MM.1S (cell line): ENCODE measurements around the gene BDNF.

Experiments used
- DNase-seq: peaks from one replicate; pipeline ENCODE4 v3.0.0-alpha.2; 2015
- H2AFZ ChIP-seq: fragments of 300-600 bp; sonication (generic); 2 replicates; pipeline ENCODE4 v1.6.0; 2016; ENCODE audit warnings: antibody characterized with exemption, low read length
- H3F3A ChIP-seq: fragments of 300-600 bp; sonication (generic); 2 replicates; pipeline ENCODE4 v1.6.1; 2016; ENCODE audit warnings: mild to moderate bottlenecking, antibody characterized with exemption, low read length, moderate library complexity, mixed read lengths; ENCODE audit not compliant: insufficient read depth
- H3K27ac ChIP-seq: fragments of 300-600 bp; sonication (generic); 2 replicates; pipeline ENCODE4 v1.5.1; 2016; ENCODE audit warnings: mild to moderate bottlenecking, low read length
- H3K27me3 ChIP-seq: fragments of 300-600 bp; sonication (generic); replicated peaks from 2 replicates; pipeline ENCODE4 v1.6.0; 2016; ENCODE audit warnings: low read length; ENCODE audit not compliant: insufficient read depth
- H3K36me3 ChIP-seq: fragments of 300-600 bp; sonication (generic); replicated peaks from 2 replicates; pipeline ENCODE4 v1.6.1; 2016; ENCODE audit warnings: mild to moderate bottlenecking, low read length, mixed read lengths; ENCODE audit not compliant: insufficient read depth
- H3K4me1 ChIP-seq: fragments of 300-600 bp; sonication (generic); 2 replicates; pipeline ENCODE4 v1.6.1; 2016; ENCODE audit warnings: low read length, mixed read lengths
- H3K4me2 ChIP-seq: fragments of 300-600 bp; sonication (generic); 2 replicates; pipeline ENCODE4 v1.6.0; 2016; ENCODE audit warnings: low read depth, low read length
- H3K4me3 ChIP-seq: fragments of 300-600 bp; sonication (generic); 2 replicates; pipeline ENCODE4 v1.5.1; 2016; ENCODE audit warnings: low read length, mixed read lengths
- H3K79me2 ChIP-seq: fragments of 300-600 bp; sonication (generic); 2 replicates; pipeline ENCODE4 v1.6.1; 2016; ENCODE audit warnings: mixed run types, low read length, mixed read lengths
- H3K9ac ChIP-seq: fragments of 300-600 bp; sonication (generic); 2 replicates; pipeline ENCODE4 v1.6.1; 2016; ENCODE audit warnings: low read length, mixed read lengths
- H3K9me2 ChIP-seq: fragments of 300-600 bp; sonication (generic); replicated peaks from 2 replicates; pipeline ENCODE4 v1.6.1; 2016; ENCODE audit warnings: mild to moderate bottlenecking, low read length, mixed read lengths; ENCODE audit not compliant: insufficient read depth
- H3K9me3 ChIP-seq: fragments of 300-600 bp; sonication (generic); replicated peaks from 2 replicates; pipeline ENCODE4 v1.6.1; 2016; ENCODE audit warnings: mild to moderate bottlenecking, low read length, mixed read lengths; ENCODE audit not compliant: insufficient read depth
- H4K20me1 ChIP-seq: fragments of 300-600 bp; sonication (generic); 2 replicates; pipeline ENCODE4 v1.6.1; 2016; ENCODE audit warnings: mild to moderate bottlenecking, low read length, moderate library complexity, mixed read lengths; ENCODE audit not compliant: insufficient read depth
- CTCF ChIP-seq: fragments of 300-600 bp; sonication (generic); IDR thresholded peaks from 2 replicates; pipeline ENCODE4 v1.5.1; 2016; ENCODE audit warnings: antibody characterized with exemption, low read length, mixed read lengths
- EZH2 ChIP-seq: fragments of 300-600 bp; sonication (generic); optimal IDR thresholded peaks from 2 replicates; pipeline ENCODE3; 2017; ENCODE audit warnings: low read depth, mild to moderate bottlenecking, antibody characterized with exemption, low read length, mixed read lengths
- EZH2phosphoT487 ChIP-seq: fragments of 300-600 bp; sonication (generic); IDR thresholded peaks from 2 replicates; pipeline ENCODE4 v1.6.1; 2018; ENCODE audit warnings: antibody characterized with exemption, low read length

BDNF gene

GRCh38 chr11:27688076-27688475 lies 12.2 kb downstream of the BDNF start:
- no peaks in the 10 kb centered on the region for H3K4me1 ChIP-seq
- no peaks in the 10 kb centered on the region for H4K20me1 ChIP-seq
- H2AFZ ChIP-seq: no peak overlapping the region
- no peaks in the 10 kb centered on the region for H3F3A ChIP-seq
- H3K4me3 ChIP-seq: no peak overlapping the region
- H3K9me3 ChIP-seq: no peaks in the 10 kb centered on the region
- no peak overlapping the region for H3K4me2 ChIP-seq
- no peak overlapping the region for H3K27ac ChIP-seq
- no peak for TF ChIP-seq CTCF
- no peak for TF ChIP-seq EZH2phosphoT487
- no peak for TF ChIP-seq EZH2
- no peaks in the 10 kb centered on the region for H3K27me3 ChIP-seq
- H3K36me3 ChIP-seq: no peaks in the 10 kb centered on the region
- H3K79me2 ChIP-seq: no peaks in the 10 kb centered on the region
- H3K9me2 ChIP-seq: no peaks in the 10 kb centered on the region
- no peak for DNase-seq
- no peak overlapping the region for H3K9ac ChIP-seq

GRCh38 chr11:27681664-27682063 lies 18.6 kb downstream of the BDNF start:
- Histone ChIP-seq H3K27me3 (no peaks in the 10 kb centered on the region), H3K9ac (no peak overlapping the region), H2AFZ (no peak overlapping the region), H4K20me1 (no peaks in the 10 kb centered on the region), H3K27ac (no peak overlapping the region), H3K79me2 (no peaks in the 10 kb centered on the region), H3K4me3 (no peak overlapping the region), H3K36me3 (no peaks in the 10 kb centered on the region), H3K4me2 (no peak overlapping the region), H3F3A (no peaks in the 10 kb centered on the region), H3K4me1 (peaks cover 4% of the 10 kb centered on the region; the same call in 1 of the 2 replicates), H3K9me3 (no peaks in the 10 kb centered on the region), H3K9me2 (no peaks in the 10 kb centered on the region)
- no peak for DNase-seq
- TF ChIP-seq EZH2phosphoT487: no peak
- TF ChIP-seq CTCF: no peak
- no peak for TF ChIP-seq EZH2

- H3K9me3 ChIP-seq: no peaks in the 10 kb centered on the region
- H3K27ac ChIP-seq: peak overlapping the region; percentile 29; the same call in 1 of the 2 replicates
- H3K79me2 ChIP-seq: no peaks in the 10 kb centered on the region
- H4K20me1 ChIP-seq: no peaks in the 10 kb centered on the region
- no peaks in the 10 kb centered on the region for H3F3A ChIP-seq
- H3K9me2 ChIP-seq: no peaks in the 10 kb centered on the region
- H3K36me3 ChIP-seq: no peaks in the 10 kb centered on the region
- H3K9ac ChIP-seq: no peak overlapping the region
- H3K4me3 ChIP-seq: no peak overlapping the region
- peak; percentile 79 for DNase-seq
- H3K4me1 ChIP-seq: peaks cover 4% of the 10 kb centered on the region; the same call in 1 of the 2 replicates
- H2AFZ ChIP-seq: no peak overlapping the region
- H3K27me3 ChIP-seq: no peaks in the 10 kb centered on the region
- TF ChIP-seq EZH2phosphoT487 (no peak), EZH2 (no peak), CTCF (no peak)
- no peak overlapping the region for H3K4me2 ChIP-seq
Measured at GRCh38 chr11:27679136-27680015, 20.9 kb downstream of the BDNF start.
